DOHH2 (cell line): ENCODE results near the gene SECISBP2.

Experiments
- H3F3A ChIP-seq: fragments of 200-600 bp; sonication (generic), shearing (Covaris generic); 2 replicates; pipeline ENCODE4 v1.6.0; 2016; ENCODE audit warnings: antibody characterized with exemption, mild to moderate bottlenecking; ENCODE audit not compliant: control insufficient read depth, insufficient read depth
- H3K27ac ChIP-seq: fragments of 200-600 bp; sonication (generic); 2 replicates; pipeline ENCODE4 v1.5.1; 2014; ENCODE audit warnings: low read depth, mild to moderate bottlenecking, low read length, moderate library complexity
- H3K27me3 ChIP-seq: fragments of 200-600 bp; sonication (generic); 2 replicates; pipeline ENCODE4 v1.6.1; 2014; ENCODE audit warnings: mild to moderate bottlenecking, low read length, mixed read lengths; ENCODE audit not compliant: control insufficient read depth
- H3K36me3 ChIP-seq: fragments of 200-600 bp; sonication (generic); 2 replicates; pipeline ENCODE4 v1.6.1; 2014; ENCODE audit warnings: mild to moderate bottlenecking, low read length, moderate library complexity, mixed read lengths; ENCODE audit not compliant: control insufficient read depth
- H3K4me1 ChIP-seq: fragments of 200-600 bp; sonication (generic); 2 replicates; pipeline ENCODE4 v1.6.1; 2014; ENCODE audit warnings: mild to moderate bottlenecking, low read length, mixed read lengths; ENCODE audit not compliant: control insufficient read depth
- H3K4me2 ChIP-seq: fragments of 200-600 bp; sonication (generic); 2 replicates; pipeline ENCODE4 v1.6.0; 2014; ENCODE audit warnings: mild to moderate bottlenecking, low read length, moderate library complexity
- H3K4me3 ChIP-seq: fragments of 200-600 bp; sonication (generic); 2 replicates; pipeline ENCODE4 v1.5.1; 2014; ENCODE audit warnings: mild to moderate bottlenecking, low read length, mixed read lengths
- H3K79me2 ChIP-seq: fragments of 200-600 bp; sonication (generic); 2 replicates; pipeline ENCODE4 v1.6.1; 2014; ENCODE audit warnings: mild to moderate bottlenecking, low read length, mixed read lengths; ENCODE audit not compliant: control insufficient read depth
- H3K9me2 ChIP-seq: fragments of 200-600 bp; sonication (generic); replicated peaks from 2 replicates; pipeline ENCODE4 v1.6.1; 2014; ENCODE audit warnings: mild to moderate bottlenecking, low read length, mixed read lengths; ENCODE audit not compliant: control insufficient read depth
- H3K9me3 ChIP-seq: fragments of 200-600 bp; sonication (generic); 2 replicates; pipeline ENCODE4 v1.6.1; 2014; ENCODE audit warnings: antibody characterized with exemption, low read length, mixed read lengths; ENCODE audit not compliant: control insufficient read depth, insufficient read depth
- H4K20me1 ChIP-seq: fragments of 200-600 bp; sonication (generic); 2 replicates; pipeline ENCODE4 v1.6.0; 2014; ENCODE audit warnings: low read depth, mild to moderate bottlenecking, antibody characterized with exemption, low read length, moderate library complexity; ENCODE audit not compliant: control insufficient read depth, insufficient read depth
- CTCF ChIP-seq: fragments of 200-600 bp; sonication (generic); IDR thresholded peaks from one replicate; pipeline ENCODE4 v1.5.1; 2014; ENCODE audit warnings: antibody characterized with exemption, mild to moderate bottlenecking, low read depth, low read length; ENCODE audit not compliant: poor library complexity, severe bottlenecking
- EZH2phosphoT487 ChIP-seq: fragments of 200-600 bp; sonication (generic); IDR thresholded peaks from 2 replicates; pipeline ENCODE4 v1.6.1; 2017; ENCODE audit warnings: borderline replicate concordance, mild to moderate bottlenecking, antibody characterized with exemption, low read length, moderate library complexity, mixed read lengths

SECISBP2 gene

DNA sequence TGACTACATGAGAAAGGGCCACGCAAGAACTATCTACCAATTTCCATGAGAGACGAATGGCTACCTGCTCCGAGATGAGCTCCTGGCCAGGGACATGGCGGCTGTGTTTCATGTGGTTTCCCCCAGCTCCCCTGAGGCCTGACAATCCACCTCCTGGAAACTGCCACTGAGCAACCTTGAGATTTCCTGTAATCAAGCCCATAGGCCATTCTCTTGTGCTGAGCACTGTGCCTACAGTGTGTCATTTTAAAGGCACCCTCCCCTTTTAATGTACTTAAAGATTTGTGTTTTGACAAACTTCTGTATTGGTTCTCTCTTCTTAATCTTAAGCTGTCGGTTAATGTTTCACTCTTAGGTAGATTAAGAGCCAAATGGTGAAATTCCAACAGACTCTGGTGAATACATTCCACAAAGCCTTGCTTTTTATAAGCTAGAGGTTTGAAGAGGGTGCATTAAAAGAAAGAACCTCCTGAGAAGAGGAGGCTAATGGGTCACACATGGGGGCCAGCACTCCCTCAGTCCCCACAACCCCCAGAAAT is 72.3 kb downstream of the SECISBP2 start:
- Histone ChIP-seq H3K4me2 (no peak overlapping the region), H3K9me2 (no peaks in the 10 kb centered on the region), H3K36me3 (no peaks in the 10 kb centered on the region; the same call in none of the 2 replicates), H3K4me1 (no peaks in the 10 kb centered on the region), H3K4me3 (no peak overlapping the region), H3K27me3 (no peaks in the 10 kb centered on the region), H3K9me3 (no peaks in the 10 kb centered on the region), H3K79me2 (no peaks in the 10 kb centered on the region), H3F3A (no peaks in the 10 kb centered on the region), H3K27ac (no peak overlapping the region), H4K20me1 (no peaks in the 10 kb centered on the region)
- no peak for TF ChIP-seq EZH2phosphoT487
- TF ChIP-seq CTCF: no peak

GRCh38 chr9:89391585-89391984 is 73.3 kb downstream of the SECISBP2 start:
- Histone ChIP-seq H3K4me3 (no peak overlapping the region), H3K9me2 (no peaks in the 10 kb centered on the region), H4K20me1 (no peaks in the 10 kb centered on the region), H3K27ac (no peak overlapping the region), H3K36me3 (no peaks in the 10 kb centered on the region; the same call in none of the 2 replicates), H3K27me3 (no peaks in the 10 kb centered on the region), H3K9me3 (no peaks in the 10 kb centered on the region), H3K4me2 (no peak overlapping the region), H3K4me1 (no peaks in the 10 kb centered on the region), H3K79me2 (no peaks in the 10 kb centered on the region), H3F3A (no peaks in the 10 kb centered on the region)
- TF ChIP-seq EZH2phosphoT487 (no peak), CTCF (no peak)

DNA sequence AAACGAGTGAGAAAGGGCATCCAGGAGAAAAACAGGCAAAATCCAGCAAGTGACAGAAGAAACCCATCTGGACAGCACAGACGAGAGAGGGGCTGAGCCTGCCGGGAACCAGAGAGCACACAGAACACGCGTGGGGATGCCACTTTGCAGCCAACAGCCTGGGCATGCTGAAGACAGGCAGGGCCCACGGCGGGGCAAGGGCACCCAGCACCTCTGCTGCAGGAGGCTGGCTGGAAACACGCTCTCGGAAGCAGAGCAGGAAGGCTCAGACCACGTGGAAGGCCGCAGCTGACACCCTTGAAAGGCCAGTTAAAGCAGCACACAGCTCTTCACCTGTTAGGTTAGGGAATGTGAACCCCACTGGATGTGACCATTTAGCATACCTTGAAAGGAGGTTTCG is 76.1 kb downstream of the SECISBP2 start:
- no peaks in the 10 kb centered on the region for H3K79me2 ChIP-seq
- no peaks in the 10 kb centered on the region for H3K9me3 ChIP-seq
- H3K27ac ChIP-seq: no peak overlapping the region
- H3K9me2 ChIP-seq: no peaks in the 10 kb centered on the region
- TF ChIP-seq EZH2phosphoT487 (no peak), CTCF (no peak)
- H3F3A ChIP-seq: no peaks in the 10 kb centered on the region
- no peak overlapping the region for H3K4me2 ChIP-seq
- H4K20me1 ChIP-seq: no peaks in the 10 kb centered on the region
- no peak overlapping the region for H3K4me3 ChIP-seq
- no peaks in the 10 kb centered on the region; the same call in none of the 2 replicates for H3K36me3 ChIP-seq
- no peaks in the 10 kb centered on the region for H3K27me3 ChIP-seq
- H3K4me1 ChIP-seq: no peaks in the 10 kb centered on the region
